Non-pigmented ciliary epithelial cell (primary cell): Measurements from ENCODE around the gene FAM227B.
"Not testable (repeated sequence)": the region's sequence is repeated elsewhere in the genome, so short reads cannot be mapped to it uniquely, and the experiment has no call there.

Experiments used
- DNase-seq: peaks from one replicate; pipeline ENCODE4 v3.0.0-alpha.2; 2010; ENCODE audit warnings: low read depth

The FAM227B gene

GRCh38 chr15:49372366-49372765 lies 248.3 kb downstream of the FAM227B start:
- no peak for DNase-seq

GRCh38 chr15:49370782-49371181 lies 249.8 kb downstream of the FAM227B start:
- DNase-seq: no peak

- no peak for DNase-seq
Measured at GRCh38 chr15:49366496-49366895, 254.1 kb downstream of the FAM227B start.

GRCh38 chr15:49361370-49361769 lies 259.2 kb downstream of the FAM227B start:
- no peak for DNase-seq

GRCh38 chr15:49354439-49354838 lies 266.2 kb downstream of the FAM227B start:
- not testable (repeated sequence) for DNase-seq

GRCh38 chr15:49343546-49343945 lies 277.1 kb downstream of the FAM227B start:
- no peak for DNase-seq

GRCh38 chr15:49339656-49340055 lies 281.0 kb downstream of the FAM227B start:
- no peak for DNase-seq

- DNase-seq: no peak
Measured at GRCh38 chr15:49331951-49332350, 288.7 kb downstream of the FAM227B start.

- DNase-seq: no peak
Measured at GRCh38 chr15:49331442-49331841, 289.2 kb downstream of the FAM227B start.

- no peak for DNase-seq
Measured at GRCh38 chr15:49330166-49330565, 290.5 kb downstream of the FAM227B start.

- DNase-seq: no peak
Measured at GRCh38 chr15:49328941-49329340, 291.7 kb downstream of the FAM227B start.

GRCh38 chr15:49327927-49328326 lies 292.7 kb downstream of the FAM227B start:
- DNase-seq: no peak

- no peak for DNase-seq
Measured at GRCh38 chr15:49323207-49323606, 297.4 kb downstream of the FAM227B start.

GRCh38 chr15:49320351-49320750 lies 300.3 kb downstream of the FAM227B start:
- no peak for DNase-seq

- DNase-seq: no peak
Measured at GRCh38 chr15:49315391-49315823, 305.2 kb downstream of the FAM227B start.

- DNase-seq: no peak
Measured at GRCh38 chr15:49314716-49315115, 305.9 kb downstream of the FAM227B start.

GRCh38 chr15:49313650-49314049 lies 307.0 kb downstream of the FAM227B start:
- DNase-seq: peak; percentile 78

- no peak for DNase-seq
Measured at GRCh38 chr15:49309889-49310288, 310.7 kb downstream of the FAM227B start.

- DNase-seq: no peak
Measured at GRCh38 chr15:49308686-49309085, 311.9 kb downstream of the FAM227B start.

GRCh38 chr15:49306551-49306950 lies 314.1 kb downstream of the FAM227B start:
- DNase-seq: no peak

GRCh38 chr15:49303003-49303402 lies 317.6 kb downstream of the FAM227B start:
- DNase-seq: no peak

GRCh38 chr15:49301562-49301961 lies 319.1 kb downstream of the FAM227B start:
- no peak for DNase-seq

- DNase-seq: no peak
Measured at GRCh38 chr15:49300856-49301255, 319.8 kb downstream of the FAM227B start.

GRCh38 chr15:49297584-49297983 lies 323.0 kb downstream of the FAM227B start:
- no peak for DNase-seq

GRCh38 chr15:49296258-49296657 lies 324.4 kb downstream of the FAM227B start:
- DNase-seq: no peak
